NK-92 treated with Interleukin-12 subunit alpha and Interleukin-12 subunit beta, amount 100 ng/mL, for 24 hours (cell line): Measurements from ENCODE around the gene WDR93.

Experiments
- DNase-seq: peaks from one replicate; lab custom pipeline; 2025; lab: John Stamatoyannopoulos, UW

WDR93 gene

GRCh38 chr15:89662893-89663626 lies 27.6 kb upstream of the WDR93 start:
- no peak for DNase-seq

GRCh38 chr15:89664441-89665350 lies 25.9 kb upstream of the WDR93 start:
- no peak for DNase-seq

GRCh38 chr15:89665449-89666181 lies 25.0 kb upstream of the WDR93 start:
- no peak for DNase-seq

DNA sequence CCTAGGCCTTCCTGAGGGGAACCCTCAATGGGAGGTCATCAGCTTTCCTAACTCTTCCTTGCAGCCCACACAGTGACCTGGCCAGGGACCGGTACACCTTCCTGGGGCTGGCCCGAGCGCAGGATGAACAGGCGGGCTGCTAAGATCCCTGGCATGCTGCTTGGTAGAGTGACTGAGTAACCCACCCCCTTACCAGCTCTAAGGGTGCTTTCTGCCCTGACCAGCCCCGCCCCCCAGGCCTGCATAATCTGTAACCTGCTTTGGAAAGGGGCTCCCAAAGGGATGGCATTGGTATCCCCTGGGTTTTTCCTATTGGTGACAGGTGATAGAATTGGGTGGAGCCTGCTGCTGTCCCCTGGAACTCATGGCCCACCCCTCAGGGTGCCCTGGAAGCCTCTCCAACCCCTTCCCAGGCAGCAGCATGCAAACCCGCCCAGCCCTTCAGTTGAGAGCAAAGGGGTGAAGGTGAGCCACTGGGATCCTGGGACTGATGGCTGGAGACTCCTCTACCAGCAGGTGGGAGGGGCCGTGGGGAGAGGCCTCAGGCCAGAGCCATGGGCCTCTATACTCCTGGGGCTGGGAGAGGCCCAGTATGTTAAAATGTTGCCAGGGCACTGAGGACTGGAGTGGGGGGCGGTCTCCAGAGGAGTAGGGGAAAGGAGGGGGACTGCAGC lies 24.3 kb upstream of the WDR93 start:
- no peak for DNase-seq

- DNase-seq: no peak
These were observed 23.5 kb upstream of the WDR93 start for GRCh38 chr15:89666858-89667705.

GRCh38 chr15:89667706-89667960 lies 23.0 kb upstream of the WDR93 start:
- DNase-seq: no peak

GRCh38 chr15:89668171-89668570 lies 22.4 kb upstream of the WDR93 start:
- DNase-seq: no peak

DNA sequence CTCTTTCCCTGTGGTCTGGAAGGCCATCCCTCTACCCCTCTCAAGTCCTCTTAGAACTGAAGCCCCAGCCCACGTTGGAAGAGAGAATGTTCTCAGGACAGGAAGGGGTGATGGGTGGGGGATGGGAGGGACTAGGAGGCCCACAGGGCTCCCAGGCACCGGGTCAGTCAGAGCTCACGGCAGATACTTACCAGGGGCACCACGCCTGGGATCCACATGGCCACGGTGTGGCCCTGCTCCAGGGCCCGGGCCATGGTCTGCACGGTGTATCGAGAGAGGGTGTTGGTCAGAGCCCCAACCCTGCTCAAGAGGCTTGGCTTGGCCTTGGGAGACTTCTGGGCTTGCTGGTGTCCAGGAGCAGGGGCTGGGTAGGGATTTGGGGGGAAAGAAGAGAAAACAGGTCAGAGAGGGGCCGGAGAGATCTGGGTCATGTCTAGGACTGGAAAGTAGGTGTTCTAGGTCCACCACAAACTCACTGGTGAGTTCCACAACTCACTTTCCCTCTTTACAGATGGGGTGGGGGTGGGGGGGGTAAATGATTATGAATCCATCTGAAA lies 21.2 kb upstream of the WDR93 start:
- no peak for DNase-seq

DNA sequence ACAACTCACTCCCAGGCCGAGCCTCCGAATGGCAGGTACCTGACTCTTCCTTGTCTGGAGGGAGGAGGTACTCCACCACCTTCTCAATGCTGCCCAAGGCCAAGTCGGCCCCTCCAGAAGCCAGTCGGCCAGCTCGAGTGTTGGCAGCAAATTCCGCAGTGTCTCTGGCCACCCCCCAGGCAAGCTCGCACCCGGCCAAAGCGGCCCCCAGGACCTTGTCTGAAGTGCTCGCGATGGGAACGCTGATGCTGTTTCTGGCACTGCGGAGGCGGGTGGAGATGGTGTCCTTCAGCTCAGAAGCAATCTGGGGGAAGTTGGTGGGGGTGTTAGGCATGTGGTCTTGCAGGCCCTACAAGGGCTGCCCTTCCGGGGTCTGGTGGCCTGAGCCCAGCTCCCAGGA lies 20.7 kb upstream of the WDR93 start:
- no peak for DNase-seq

GRCh38 chr15:89670971-89671560 lies 19.5 kb upstream of the WDR93 start:
- no peak for DNase-seq

- DNase-seq: no peak
These were observed 18.9 kb upstream of the WDR93 start for GRCh38 chr15:89671687-89672086.

DNA sequence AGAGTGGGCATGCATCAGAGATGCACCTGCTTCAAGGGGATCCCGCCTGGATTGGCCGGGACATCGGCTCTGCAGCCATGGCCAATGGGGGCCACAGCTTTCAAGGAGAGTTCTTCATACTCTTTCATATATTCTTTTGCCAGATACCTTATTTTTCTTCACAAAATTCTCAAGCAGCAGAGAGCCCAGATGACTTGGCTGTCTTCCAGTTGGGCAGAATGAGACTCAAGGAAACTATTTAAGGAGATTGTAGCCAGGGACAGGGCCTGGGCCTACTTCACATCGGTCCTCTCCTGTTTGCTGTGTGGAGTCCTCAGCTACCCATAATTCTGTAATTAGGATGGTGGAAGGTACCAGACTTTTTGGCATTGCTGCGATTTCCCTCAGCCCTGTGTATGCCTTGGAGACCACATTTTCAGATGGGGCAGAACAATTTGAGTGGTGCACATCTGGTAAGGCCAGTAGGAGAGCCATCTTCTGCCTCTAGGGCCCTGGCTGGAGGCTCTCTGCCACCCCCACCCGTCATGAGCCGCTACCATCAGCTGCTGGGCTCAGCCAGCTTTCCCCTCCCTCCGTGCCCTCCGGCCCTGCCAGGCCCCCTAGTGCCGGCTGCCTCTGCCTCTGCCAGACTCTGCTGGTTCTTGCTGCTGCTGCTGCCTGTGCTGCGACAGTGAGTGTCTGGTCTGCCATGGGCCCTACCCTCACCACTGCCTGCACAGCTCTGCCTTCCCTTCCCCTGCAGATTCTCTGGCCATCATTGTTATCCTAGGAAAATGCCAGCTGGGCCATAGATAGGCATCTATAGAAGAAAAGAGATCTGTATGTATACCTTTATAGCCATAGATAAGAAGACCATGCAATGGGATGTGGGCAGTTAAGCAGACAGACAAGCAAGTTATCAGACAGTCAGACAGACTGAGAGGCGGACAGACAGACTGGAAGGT lies 18.1 kb upstream of the WDR93 start:
- no peak for DNase-seq

DNA sequence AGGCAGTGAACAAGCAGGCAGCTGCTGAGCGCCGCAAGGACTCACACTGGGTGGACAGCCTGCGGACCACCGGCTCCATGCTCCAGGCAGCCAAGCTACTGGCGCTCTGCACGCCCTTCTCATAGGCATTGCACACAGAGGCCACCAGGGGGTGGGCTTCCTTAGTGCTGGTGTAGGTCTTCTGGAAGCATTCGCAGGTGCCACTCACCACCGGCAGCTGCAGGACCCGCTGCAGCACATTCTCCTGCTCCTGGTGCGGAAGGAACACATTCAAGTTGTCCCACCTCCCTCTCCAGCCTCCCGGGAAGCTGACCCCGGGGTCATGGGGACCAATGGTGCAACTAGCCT lies 17.5 kb upstream of the WDR93 start:
- no peak for DNase-seq

GRCh38 chr15:89674526-89674925 lies 16.1 kb upstream of the WDR93 start:
- no peak for DNase-seq

GRCh38 chr15:89675606-89676005 lies 15.0 kb upstream of the WDR93 start:
- no peak for DNase-seq

DNA sequence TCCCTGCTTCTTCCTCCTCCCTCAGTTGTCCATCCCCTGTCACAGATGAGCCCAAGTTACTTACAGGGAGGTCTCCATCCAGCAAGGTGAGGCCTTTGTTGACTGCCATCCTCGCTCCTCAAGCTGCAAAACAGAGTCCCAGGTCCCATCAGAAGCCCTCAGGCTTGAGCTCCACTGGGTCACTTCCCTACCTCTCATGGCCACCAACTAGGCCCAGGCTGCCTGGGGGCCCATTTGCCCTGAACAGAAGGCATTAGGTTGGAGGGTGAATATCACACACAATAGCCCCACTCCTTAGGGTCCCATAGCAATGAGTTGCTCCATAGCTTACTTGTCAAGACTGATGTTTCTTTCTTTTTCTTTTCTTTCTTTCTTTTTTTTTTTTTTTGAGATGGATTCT lies 13.2 kb upstream of the WDR93 start:
- DNase-seq: no peak

- no peak for DNase-seq
These were observed 11.4 kb upstream of the WDR93 start, which contains the start of gene PLIN1 for GRCh38 chr15:89679212-89679611. Gene PLIN1, minus strand, starts transcription at chr15:89679367. Its CDS starts 1,878 bp downstream, at chr15:89677489.

GRCh38 chr15:89680282-89680873 lies 10.2 kb upstream of the WDR93 start:
- DNase-seq: no peak

DNA sequence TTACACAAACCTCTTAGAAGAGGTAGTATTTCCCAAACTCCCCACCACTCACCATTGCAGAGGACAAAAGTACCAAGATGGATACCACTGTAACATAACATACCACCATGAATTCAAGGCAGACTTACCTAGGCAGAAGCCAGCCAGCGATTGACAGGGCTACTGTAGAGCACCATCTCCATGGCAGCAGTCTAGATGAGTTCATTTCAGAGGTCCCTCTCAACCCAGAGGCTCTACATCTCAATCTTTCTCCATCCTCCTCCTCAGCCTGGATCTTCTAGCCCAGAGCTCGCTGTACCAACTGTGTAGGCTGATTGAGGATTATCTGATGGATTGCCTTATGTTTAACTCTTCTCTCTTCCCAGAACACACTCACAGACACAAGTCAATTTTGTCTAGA lies 9.5 kb upstream of the WDR93 start:
- DNase-seq: no peak
